Osteocyte (in vitro differentiated cells): Measurements from ENCODE around the gene TRPV4. TPM values are rescaled to one million over a fixed set of nuclear protein-coding genes. Genes with fewer than 3 reads are reported as not detected.

Source experiments
- DNase-seq: peaks from one replicate; pipeline ENCODE4 v3.0.0; 2021; ENCODE audit warnings: mixed read lengths; ENCODE audit not compliant: unreplicated experiment; ENCODE audit errors: extremely low spot score
- H3K27ac Mint-ChIP-seq: one replicate; pipeline ENCODE4 v1.8.0; 2021; ENCODE audit warnings: mild to moderate bottlenecking, mixed read lengths; ENCODE audit not compliant: unreplicated experiment
- H3K27me3 Mint-ChIP-seq: one replicate; pipeline ENCODE4 v1.8.0; 2021; ENCODE audit warnings: mixed read lengths; ENCODE audit not compliant: unreplicated experiment
- H3K36me3 Mint-ChIP-seq: one replicate; pipeline ENCODE4 v1.8.0; 2021; ENCODE audit warnings: mixed read lengths; ENCODE audit not compliant: unreplicated experiment
- H3K4me1 Mint-ChIP-seq: one replicate; pipeline ENCODE4 v1.8.0; 2021; ENCODE audit warnings: mixed read lengths; ENCODE audit not compliant: unreplicated experiment
- H3K4me3 Mint-ChIP-seq: one replicate; pipeline ENCODE4 v1.8.0; 2021; ENCODE audit warnings: mild to moderate bottlenecking, moderate library complexity, mixed read lengths; ENCODE audit not compliant: unreplicated experiment
- H3K9me3 Mint-ChIP-seq: one replicate; pipeline ENCODE4 v1.8.0; 2021; ENCODE audit warnings: mixed read lengths; ENCODE audit not compliant: unreplicated experiment
- total RNA-seq: library from RNA; stranded (reverse); gene quantifications from 2 replicates; pipeline ENCODE4 v1.2.1, GENCODE V29; 2021
- TF ChIP-seq, protein P1 (sequence below): fragments of 200-600 bp; sonication (generic); IDR thresholded peaks from 2 replicates; pipeline ENCODE4 v1.5.0; 2021; ENCODE audit warnings: antibody characterized with exemption, mild to moderate bottlenecking, moderate library complexity

The TRPV4 gene
- total RNA-seq, 1 donor from 2014 or later, result 1.6 TPM

DNA sequence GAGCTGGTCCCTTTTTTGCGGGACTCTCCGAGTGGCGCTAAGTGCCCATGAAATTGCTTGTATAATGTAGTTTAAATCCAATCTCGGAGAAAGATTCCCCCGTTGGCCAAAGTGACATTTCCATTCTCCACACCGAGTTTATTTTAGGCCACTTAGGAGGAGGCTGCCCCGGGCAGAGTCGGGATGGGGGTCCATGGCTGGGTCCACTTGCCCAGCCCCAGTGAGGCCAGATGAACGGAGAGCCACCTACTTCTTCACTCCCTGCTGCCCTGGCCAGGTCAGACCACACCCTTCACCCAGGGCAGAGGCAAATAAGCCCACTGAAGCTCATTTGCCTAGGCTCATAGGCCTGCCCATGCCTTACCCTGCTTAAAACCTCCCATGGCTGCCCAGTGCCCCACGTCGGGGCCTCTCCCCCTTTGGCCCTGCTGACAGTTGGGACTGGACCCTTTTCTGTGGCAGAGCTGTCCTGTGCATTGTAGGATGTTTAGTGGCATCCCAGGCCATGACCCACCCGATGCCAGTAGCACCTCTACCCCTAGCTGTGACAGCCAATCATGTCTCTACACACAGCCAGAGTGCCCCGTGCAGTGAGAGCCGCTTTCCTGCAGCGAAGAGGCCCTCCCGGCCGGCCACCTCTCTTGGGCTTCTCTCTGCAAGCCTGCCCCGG is 68.3 kb downstream of the TRPV4 start:
- Mint-ChIP-seq H3K36me3 (no peaks in the 10 kb centered on the region), H3K27me3 (no peaks in the 10 kb centered on the region), H3K27ac (no peak overlapping the region), H3K4me3 (no peak overlapping the region), H3K4me1 (no peaks in the 10 kb centered on the region), H3K9me3 (no peaks in the 10 kb centered on the region)
- DNase-seq, result no peak
- TF ChIP-seq, protein P1, sequence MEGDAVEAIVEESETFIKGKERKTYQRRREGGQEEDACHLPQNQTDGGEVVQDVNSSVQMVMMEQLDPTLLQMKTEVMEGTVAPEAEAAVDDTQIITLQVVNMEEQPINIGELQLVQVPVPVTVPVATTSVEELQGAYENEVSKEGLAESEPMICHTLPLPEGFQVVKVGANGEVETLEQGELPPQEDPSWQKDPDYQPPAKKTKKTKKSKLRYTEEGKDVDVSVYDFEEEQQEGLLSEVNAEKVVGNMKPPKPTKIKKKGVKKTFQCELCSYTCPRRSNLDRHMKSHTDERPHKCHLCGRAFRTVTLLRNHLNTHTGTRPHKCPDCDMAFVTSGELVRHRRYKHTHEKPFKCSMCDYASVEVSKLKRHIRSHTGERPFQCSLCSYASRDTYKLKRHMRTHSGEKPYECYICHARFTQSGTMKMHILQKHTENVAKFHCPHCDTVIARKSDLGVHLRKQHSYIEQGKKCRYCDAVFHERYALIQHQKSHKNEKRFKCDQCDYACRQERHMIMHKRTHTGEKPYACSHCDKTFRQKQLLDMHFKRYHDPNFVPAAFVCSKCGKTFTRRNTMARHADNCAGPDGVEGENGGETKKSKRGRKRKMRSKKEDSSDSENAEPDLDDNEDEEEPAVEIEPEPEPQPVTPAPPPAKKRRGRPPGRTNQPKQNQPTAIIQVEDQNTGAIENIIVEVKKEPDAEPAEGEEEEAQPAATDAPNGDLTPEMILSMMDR, result no peak

DNA sequence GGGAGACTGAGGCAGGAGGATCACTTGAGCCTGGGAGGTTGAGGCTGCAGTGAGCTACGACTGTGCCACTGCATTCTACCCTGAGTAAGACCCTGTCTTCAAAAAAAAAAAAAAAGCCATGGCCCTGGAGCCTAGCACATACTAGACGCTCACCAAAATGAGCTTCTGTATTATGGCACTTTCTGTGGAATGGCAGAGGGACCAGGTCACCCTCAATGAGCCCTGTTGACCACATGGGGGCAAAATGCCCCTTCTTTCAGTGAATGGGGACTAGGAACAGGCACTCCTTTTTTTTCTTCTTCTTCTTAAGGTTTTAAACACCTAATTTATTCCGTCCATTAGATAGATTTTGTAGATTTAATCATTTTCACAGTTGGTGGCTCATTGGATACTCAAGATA is 69.1 kb downstream of the TRPV4 start:
- Mint-ChIP-seq H3K27me3 (no peaks in the 10 kb centered on the region), H3K4me3 (no peak overlapping the region), H3K27ac (no peak overlapping the region), H3K4me1 (no peaks in the 10 kb centered on the region), H3K9me3 (no peaks in the 10 kb centered on the region), H3K36me3 (no peaks in the 10 kb centered on the region)
- TF ChIP-seq, protein P1, result no peak
- DNase-seq, result no peak

DNA sequence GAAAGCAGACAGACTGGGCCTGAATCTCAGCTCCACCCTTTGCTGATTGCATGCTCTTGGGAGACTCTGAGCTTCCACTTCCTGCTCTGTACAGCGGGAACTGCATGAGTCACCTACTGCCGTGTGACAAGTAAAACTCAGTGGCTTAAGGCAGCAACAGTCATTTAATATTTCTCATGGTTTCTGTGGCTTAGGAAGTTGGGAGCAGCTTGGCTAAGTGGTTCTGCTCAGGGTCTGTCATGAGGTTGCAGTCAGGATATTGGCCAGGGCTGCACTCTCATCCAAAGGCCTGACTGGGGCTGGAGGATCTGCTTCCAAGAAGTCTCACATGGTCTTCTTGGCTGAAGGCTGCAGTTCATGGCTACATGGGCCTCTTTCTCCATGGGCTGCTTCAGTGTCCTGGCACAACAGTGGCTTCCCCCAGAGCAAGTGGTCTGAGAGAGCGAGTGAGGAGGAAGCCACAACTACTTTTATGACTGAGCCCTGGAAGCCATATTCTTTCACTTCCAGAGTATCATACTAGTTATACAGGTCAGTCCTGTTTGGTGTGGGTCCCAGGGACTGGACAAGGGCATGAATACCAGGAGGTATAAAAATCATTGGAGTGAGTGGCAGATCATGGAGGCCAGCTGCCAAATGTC is 69.9 kb downstream of the TRPV4 start:
- TF ChIP-seq, protein P1, result no peak
- Mint-ChIP-seq H3K4me1 (no peaks in the 10 kb centered on the region), H3K27me3 (no peaks in the 10 kb centered on the region), H3K9me3 (no peaks in the 10 kb centered on the region), H3K36me3 (no peaks in the 10 kb centered on the region), H3K4me3 (no peak overlapping the region), H3K27ac (no peak overlapping the region)
- peak; percentile 65 for DNase-seq

DNA sequence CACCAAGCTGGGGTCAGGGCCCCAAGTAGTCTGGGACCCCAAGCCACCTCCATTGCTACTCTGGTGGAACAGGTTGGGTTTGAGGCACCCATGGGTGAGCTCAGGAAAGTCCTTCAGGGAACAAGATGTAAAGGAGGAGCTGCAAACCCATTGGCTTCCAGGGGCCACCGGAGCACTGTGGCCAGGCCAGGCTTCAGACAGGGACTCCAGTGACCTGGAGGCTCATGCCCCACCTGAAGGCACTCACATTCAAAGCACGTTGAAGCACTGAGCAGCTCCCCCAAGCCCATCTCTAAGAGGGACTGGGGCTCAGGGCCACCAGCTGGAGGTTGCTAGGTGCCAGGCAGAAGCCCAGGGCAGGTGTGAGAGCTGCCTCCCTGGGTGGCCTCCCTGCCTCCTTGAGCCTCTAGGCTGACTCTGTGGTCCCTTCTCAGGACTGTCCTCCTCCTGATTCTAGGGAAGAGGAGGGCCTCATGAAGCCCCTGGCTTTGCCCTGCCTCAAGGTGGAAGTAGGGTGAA is 70.5 kb downstream of the TRPV4 start:
- Mint-ChIP-seq H3K27me3 (no peaks in the 10 kb centered on the region), H3K9me3 (peaks cover 1% of the 10 kb centered on the region), H3K27ac (no peak overlapping the region), H3K36me3 (no peaks in the 10 kb centered on the region), H3K4me1 (no peaks in the 10 kb centered on the region), H3K4me3 (no peak overlapping the region)
- DNase-seq, result no peak
- TF ChIP-seq, protein P1, result no peak

DNA sequence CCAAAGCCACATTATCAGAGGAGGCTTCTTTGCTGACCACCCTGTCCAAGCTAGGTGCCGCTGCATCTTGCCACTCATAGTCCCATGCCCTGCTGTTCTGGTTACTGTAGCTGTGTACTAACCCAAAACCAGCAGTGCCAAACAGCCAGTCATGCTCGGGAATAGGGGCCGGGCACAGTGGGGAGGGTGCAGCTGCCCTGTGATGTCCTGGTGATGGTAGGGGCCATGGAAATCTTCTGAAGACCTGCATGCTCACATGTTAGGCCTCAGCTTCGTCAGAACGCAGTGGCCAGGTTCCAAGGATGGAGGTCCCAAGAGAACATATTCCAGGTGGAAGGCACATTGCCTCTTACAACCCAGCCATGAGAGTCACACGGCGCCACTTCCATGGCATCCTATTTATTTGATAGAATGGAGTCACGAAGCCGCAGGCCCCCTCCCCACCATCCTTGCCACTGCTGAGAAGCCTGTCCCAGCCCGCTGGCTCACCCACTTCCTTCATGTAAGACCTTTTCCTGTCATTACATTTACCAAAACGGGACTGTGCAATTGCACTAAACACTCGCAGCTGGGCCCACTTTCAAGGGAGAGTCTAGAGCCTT is 71.0 kb downstream of the TRPV4 start:
- Mint-ChIP-seq H3K27me3 (no peaks in the 10 kb centered on the region), H3K4me1 (no peaks in the 10 kb centered on the region), H3K27ac (no peak overlapping the region), H3K9me3 (peaks cover 7% of the 10 kb centered on the region), H3K4me3 (no peak overlapping the region), H3K36me3 (peaks cover under 1% of the 10 kb centered on the region)
- DNase-seq, result no peak
- TF ChIP-seq, protein P1, result no peak
